Superior temporal gyrus (tissue), 1 donor: Measurements from ENCODE around the gene RELN.
A peak's percentile ranks its signal among the peaks of the same experiment; 100 is the strongest.

Experiments
- DNase-seq: peaks from one replicate; pipeline ENCODE4 v3.0.0-alpha.2; 2016; ENCODE audit errors: extremely low spot score

RELN gene

GRCh38 chr7:103569621-103570305 is 419.7 kb downstream of the RELN start:
- DNase-seq, result no peak

GRCh38 chr7:103564416-103564815 is 425.0 kb downstream of the RELN start:
- no peak for DNase-seq

DNA sequence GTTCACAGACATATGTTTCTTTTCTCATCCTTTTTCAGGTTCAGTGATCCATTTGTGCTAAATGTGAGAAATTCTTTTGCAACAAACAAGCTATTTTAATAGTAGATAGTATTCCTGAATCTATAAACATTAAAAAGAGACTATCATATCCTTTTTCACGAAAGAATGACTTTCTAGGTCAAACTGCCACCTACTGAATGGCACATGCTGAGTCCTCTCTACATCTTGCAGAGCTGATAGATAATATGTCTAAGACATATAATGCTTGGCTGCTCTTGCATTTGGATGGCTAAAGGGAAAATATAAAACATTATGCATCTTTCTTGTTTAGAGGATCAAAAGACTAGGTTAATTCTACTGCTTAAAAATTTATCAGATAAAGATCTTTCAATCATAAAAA is 429.3 kb downstream of the RELN start:
- DNase-seq, result no peak

GRCh38 chr7:103551016-103551415 is 438.4 kb downstream of the RELN start:
- DNase-seq, result no peak

DNA sequence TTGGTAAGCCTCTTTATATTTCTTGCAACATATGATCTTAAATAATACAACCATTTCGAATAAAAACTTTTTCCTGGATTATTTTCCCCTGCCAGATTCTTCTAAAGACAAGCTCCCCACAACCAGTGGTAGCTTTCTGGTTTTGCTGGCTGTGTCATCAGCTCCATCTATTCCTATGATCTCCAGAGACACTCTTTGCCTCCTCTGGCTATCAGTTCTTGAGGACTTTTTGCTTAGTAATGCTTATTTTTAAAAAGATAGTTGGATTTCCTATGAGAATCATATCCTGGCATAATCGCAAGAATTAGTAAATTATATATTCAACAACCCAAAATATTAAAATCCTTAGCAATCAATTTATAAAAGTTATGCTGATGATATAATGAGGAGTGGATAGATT is 439.7 kb downstream of the RELN start:
- DNase-seq, result no peak

- no peak for DNase-seq
These were observed 441.8 kb downstream of the RELN start for GRCh38 chr7:103547451-103548284.

GRCh38 chr7:103542470-103542869 is 447.0 kb downstream of the RELN start:
- peak; percentile 47 for DNase-seq

DNA sequence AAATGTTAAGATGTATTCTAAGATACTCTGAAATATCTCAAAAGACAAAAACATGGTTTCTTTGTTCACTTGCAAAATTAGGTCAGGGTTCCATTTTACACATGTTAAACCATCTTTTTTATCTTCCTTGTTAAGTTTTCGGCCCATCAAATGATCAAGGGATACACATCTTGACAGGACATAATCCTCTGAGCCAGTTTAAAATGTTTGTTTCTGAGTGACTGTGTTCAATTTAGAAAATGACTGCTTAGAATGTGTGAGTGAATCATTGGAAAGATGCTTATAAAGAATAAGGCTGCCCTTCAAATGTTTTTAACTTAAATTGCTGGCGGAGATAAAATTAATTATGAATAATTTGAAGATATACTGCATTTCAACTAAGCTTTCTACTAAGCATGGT is 447.5 kb downstream of the RELN start:
- peak; percentile 53 for DNase-seq

- DNase-seq, result peak; percentile 98
These were observed 448.4 kb downstream of the RELN start for GRCh38 chr7:103541026-103541425.

GRCh38 chr7:103540338-103540737 is 449.1 kb downstream of the RELN start:
- no peak for DNase-seq

- no peak for DNase-seq
These were observed 449.6 kb downstream of the RELN start for GRCh38 chr7:103539875-103540274.

DNA sequence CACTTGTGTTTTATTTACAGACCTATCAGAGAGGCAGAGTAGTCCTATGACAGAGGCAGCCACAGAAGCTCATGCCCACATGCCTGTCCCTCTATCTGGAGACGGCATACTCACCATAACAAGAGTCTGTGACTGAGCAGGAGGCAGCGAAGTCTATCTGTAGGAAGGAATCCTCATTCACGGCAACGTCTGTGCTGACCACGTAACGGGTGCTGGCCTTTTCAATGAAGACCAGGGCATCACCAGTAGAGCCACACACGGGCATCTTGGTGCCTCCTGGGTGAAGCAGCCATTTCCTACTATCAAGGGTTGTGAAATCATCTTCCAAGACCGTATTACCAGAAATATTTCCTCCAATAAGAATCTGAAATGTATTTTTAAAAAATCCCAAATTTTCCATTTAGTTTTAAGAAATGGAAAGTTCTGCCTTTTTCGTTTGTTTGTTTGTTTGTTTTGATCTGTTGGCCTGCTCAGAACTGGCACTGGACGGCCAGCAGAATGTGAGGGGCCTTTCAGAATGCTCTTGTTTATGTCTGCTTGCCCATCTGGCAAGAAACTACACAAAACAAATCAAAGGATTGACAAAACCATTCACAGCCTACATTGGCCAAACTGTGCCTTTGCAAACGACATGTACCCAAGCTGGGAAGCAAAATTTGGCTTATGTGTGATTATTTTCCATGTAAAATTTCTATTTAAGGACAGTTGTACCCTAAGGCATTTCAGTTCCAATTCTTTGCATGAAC is 450.3 kb downstream of the RELN start:
- peak; percentile 83 for DNase-seq

DNA sequence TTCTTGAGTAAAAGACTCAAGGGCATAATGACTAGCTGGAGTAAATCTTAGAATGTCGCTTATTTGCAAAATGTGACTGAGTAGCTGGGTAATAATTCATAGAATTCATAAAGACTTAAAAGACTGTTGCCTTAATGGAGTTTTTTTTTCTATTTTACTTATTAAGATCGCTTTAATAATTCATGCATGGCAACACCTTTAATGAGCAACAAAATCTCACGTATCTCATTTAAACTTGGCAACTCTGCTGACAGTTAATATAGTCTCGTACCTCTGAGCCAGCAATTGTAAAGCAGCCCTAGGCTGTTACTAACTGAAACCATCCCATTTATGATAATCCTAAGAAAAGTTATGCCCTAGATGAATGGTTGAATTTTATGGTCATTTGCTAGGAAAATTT is 455.7 kb downstream of the RELN start:
- DNase-seq, result no peak

DNA sequence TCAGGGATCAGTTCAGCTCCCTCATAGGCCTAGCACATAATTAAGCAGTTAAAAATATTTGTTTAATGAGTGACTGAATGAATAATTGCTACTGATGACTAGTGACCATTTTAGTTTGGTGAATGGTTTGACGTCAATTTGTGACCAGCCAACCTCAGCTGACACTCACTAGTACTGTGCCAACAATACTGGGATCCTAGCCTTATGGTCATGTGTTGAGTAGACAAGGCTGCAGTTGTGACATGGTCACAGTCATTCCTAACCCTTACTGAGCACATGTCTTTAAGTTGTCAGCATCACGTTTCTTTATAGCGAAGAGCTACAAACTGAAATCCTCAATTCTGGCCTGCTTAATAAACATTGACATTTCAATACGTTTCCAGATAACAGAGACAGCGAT is 456.5 kb downstream of the RELN start:
- peak; percentile 90 for DNase-seq

DNA sequence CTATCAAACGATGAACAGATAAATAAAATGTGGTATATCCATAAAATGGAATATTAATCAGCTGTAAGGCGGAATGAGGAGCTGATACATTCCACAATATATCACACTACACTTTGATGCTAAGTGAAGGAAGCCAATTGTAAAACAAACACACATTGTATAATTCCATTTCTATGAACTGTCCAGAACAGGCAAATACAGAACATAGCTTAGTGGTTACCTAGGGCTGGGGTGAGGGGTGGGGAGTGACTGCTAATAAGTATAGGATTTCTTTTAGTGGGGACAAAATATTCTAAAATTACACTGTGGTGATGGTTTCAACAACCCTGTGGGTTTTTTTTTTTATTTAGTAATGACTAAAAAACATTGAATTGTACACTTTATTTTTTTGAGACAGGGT is 461.3 kb downstream of the RELN start:
- peak; percentile 4 for DNase-seq

- no peak for DNase-seq
These were observed 463.5 kb downstream of the RELN start for GRCh38 chr7:103525937-103526336.

GRCh38 chr7:103524042-103524907 is 465.2 kb downstream of the RELN start:
- peak; percentile 95 for DNase-seq

GRCh38 chr7:103521937-103522336 is 467.5 kb downstream of the RELN start:
- no peak for DNase-seq

DNA sequence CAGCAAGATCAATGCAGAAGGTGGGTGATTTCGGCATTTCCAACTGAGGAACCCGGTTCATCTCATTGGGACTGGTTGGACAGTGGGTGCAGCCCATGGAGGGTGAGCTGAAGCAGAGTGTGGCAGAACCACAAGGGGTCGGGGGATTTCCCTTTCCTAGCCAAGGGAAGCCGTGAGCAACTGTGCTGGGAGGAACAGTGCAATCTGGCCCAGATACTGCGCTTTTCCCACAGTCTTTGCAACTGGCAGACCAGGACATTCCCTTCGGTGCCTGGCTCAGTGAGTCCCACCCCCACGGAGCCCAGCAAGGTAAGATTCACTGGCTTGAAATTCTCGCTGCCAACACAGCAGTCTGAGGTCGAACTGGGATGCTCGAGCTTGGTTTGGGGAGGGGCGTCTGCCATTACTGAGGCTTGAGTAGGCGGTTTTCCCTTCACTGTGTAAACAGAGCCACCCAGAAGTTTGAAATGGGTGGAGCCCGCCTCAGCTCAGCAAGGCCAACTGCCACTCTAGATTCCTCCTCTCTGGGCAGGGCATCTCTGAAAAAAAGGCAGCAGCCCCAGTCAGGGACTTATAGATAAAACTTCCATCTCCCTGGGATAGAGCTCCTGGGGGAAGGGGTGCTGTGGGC is 484.8 kb downstream of the RELN start:
- DNase-seq, result no peak

DNA sequence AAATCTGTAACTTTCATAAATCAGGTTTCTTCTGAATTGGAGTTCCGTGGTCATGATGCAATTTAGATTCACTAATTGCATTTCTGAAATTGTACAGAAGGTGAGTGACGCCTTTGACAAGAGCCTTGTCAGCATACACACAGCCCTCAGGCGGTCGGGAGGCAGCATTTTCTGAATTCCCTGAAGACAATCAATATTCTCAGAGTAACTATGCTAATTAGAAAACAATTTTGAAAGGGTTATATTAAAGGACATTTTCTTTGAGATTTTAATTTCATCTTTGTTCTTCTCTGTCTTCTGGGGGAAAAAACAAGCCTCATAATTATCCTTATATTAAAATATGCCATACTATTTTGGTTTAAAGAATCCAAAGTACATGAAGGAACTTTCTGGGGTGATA is 488.3 kb downstream of the RELN start:
- no peak for DNase-seq

- no peak for DNase-seq
These were observed 489.5 kb downstream of the RELN start for GRCh38 chr7:103499976-103500375.
